ENCODE data around the gene ALKBH8.
"Not testable (repeated sequence)": the region's sequence is repeated elsewhere in the genome, so short reads cannot be mapped to it uniquely, and the experiment has no call there.

DNA sequence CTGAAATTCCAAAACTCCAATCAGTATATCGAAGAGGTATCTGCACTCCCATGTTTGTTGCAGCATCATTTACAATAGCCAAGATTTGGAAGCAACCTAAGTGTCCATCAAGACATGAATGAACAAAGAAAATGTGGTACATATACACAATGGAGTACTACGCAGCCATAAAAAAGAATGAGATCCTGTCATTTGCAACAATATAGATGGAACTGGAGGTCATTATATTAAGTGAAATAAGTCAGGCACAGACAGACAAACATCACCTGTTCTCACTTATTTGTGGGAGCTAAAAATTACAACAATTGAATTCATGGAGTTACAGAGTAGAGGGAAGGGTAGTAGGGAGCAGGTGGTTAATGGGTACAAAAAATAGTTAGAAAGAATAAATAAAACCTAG lies 13.6 kb upstream of the ALKBH8 start:
- TF ChIP-seq, protein P1, sequence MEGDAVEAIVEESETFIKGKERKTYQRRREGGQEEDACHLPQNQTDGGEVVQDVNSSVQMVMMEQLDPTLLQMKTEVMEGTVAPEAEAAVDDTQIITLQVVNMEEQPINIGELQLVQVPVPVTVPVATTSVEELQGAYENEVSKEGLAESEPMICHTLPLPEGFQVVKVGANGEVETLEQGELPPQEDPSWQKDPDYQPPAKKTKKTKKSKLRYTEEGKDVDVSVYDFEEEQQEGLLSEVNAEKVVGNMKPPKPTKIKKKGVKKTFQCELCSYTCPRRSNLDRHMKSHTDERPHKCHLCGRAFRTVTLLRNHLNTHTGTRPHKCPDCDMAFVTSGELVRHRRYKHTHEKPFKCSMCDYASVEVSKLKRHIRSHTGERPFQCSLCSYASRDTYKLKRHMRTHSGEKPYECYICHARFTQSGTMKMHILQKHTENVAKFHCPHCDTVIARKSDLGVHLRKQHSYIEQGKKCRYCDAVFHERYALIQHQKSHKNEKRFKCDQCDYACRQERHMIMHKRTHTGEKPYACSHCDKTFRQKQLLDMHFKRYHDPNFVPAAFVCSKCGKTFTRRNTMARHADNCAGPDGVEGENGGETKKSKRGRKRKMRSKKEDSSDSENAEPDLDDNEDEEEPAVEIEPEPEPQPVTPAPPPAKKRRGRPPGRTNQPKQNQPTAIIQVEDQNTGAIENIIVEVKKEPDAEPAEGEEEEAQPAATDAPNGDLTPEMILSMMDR (IDR thresholded peaks at IDR 0.05; ENCODE audit: insufficient read depth, low read depth, low read length): not testable (repeated sequence)
- not testable (repeated sequence) for TF ChIP-seq EZH2 (IDR thresholded peaks at IDR 0.05; ENCODE audit: insufficient read depth, low read length)
